ENCODE measurements around the gene ARHGAP33. TPM values are rescaled to one million over a fixed set of nuclear protein-coding genes. Genes with fewer than 3 reads are reported as not detected.

ARHGAP33 gene
- total RNA-seq, 4 donors from 2014 or later = 0.26 to 43.4 (median 8.9) TPM

GRCh38 chr19:35784503-35785338 is 9.4 kb downstream of the ARHGAP33 start:
- Histone ChIP-seq H3K4me1 (no peaks in the 10 kb centered on the region), H3K4me3 (no peak overlapping the region), H3K9me3 (no peaks in the 10 kb centered on the region), H3K36me3 (no peaks in the 10 kb centered on the region), H3K27ac (no peak overlapping the region), H3K27me3 (no peaks in the 10 kb centered on the region)
- no peak for TF ChIP-seq CTCF (IDR thresholded peaks at IDR 0.05)
- TF ChIP-seq POLR2A (IDR thresholded peaks at IDR 0.05) = no peak
- DNase-seq = no peak
- intact Hi-C loops (cut with DNase I; ENCODE audit: low total_unique reads) = loop anchor here (10.0 kb wide), 1 partner anchor 150 kb away; the partner anchor contains the start of gene LRFN3

GRCh38 chr19:35785339-35785627 is 9.9 kb downstream of the ARHGAP33 start:
- no peak overlapping the region for H3K27ac ChIP-seq
- intact Hi-C loops (cut with DNase I; ENCODE audit: low total_unique reads) = loop anchor here (10.0 kb wide), 1 partner anchor 150 kb away; the partner anchor contains the start of gene LRFN3
- H3K9me3 ChIP-seq = no peaks in the 10 kb centered on the region
- no peaks in the 10 kb centered on the region for H3K36me3 ChIP-seq
- no peak overlapping the region for H3K4me3 ChIP-seq
- no peaks in the 10 kb centered on the region for H3K27me3 ChIP-seq
- H3K4me1 ChIP-seq = no peaks in the 10 kb centered on the region
- DNase-seq = no peak
- TF ChIP-seq POLR2A (IDR thresholded peaks at IDR 0.05) (no peak), CTCF (IDR thresholded peaks at IDR 0.05) (no peak)

GRCh38 chr19:35786299-35787160 is 11.2 kb downstream of the ARHGAP33 start:
- TF ChIP-seq CTCF (IDR thresholded peaks at IDR 0.05) = no peak
- TF ChIP-seq POLR2A (IDR thresholded peaks at IDR 0.05) = no peak
- no peaks in the 10 kb centered on the region for H3K4me1 ChIP-seq
- no peak overlapping the region for H3K4me3 ChIP-seq
- H3K27ac ChIP-seq = no peak overlapping the region
- H3K27me3 ChIP-seq = no peaks in the 10 kb centered on the region
- H3K36me3 ChIP-seq = no peaks in the 10 kb centered on the region
- H3K9me3 ChIP-seq = no peaks in the 10 kb centered on the region
- intact Hi-C loops (cut with DNase I; ENCODE audit: low total_unique reads) = loop anchor here (10.0 kb wide), 1 partner anchor 148 kb away; the partner anchor contains the start of gene LRFN3
- DNase-seq = no peak

- H3K27ac ChIP-seq = no peak overlapping the region
- no peaks in the 10 kb centered on the region for H3K9me3 ChIP-seq
- H3K4me3 ChIP-seq = no peak overlapping the region
- no peak for DNase-seq
- H3K36me3 ChIP-seq = no peaks in the 10 kb centered on the region
- no peaks in the 10 kb centered on the region for H3K27me3 ChIP-seq
- TF ChIP-seq CTCF (IDR thresholded peaks at IDR 0.05) (no peak), POLR2A (IDR thresholded peaks at IDR 0.05) (no peak)
- H3K4me1 ChIP-seq = no peaks in the 10 kb centered on the region
- intact Hi-C loops (cut with DNase I; ENCODE audit: low total_unique reads) = loop anchor here (10.0 kb wide), 1 partner anchor 147 kb away; the partner anchor contains the start of gene LRFN3
These were observed 11.9 kb downstream of the ARHGAP33 start for GRCh38 chr19:35787227-35787799.
